Mesothelial cell of epicardium (in vitro differentiated cells): ENCODE results near the gene CD44. TPM values are rescaled to one million over a fixed set of nuclear protein-coding genes. Genes with fewer than 3 reads are reported as not detected.

Source experiments
- DNase-seq, 2 experiments: peaks; one replicate each; pipeline ENCODE4 v3.0.0; 2021; ENCODE audit warnings: low spot score in 2 of 2; ENCODE audit not compliant: unreplicated experiment in 2 of 2
- H3K27ac Mint-ChIP-seq: 2 replicates; pipeline ENCODE4 v1.8.0; 2021; ENCODE audit warnings: mixed read lengths
- H3K27me3 Mint-ChIP-seq: 2 replicates; pipeline ENCODE4 v1.8.0; 2021; ENCODE audit warnings: low read depth, mixed read lengths
- H3K36me3 Mint-ChIP-seq: 2 replicates; pipeline ENCODE4 v1.8.0; 2021; ENCODE audit warnings: mixed read lengths
- H3K4me1 Mint-ChIP-seq: 2 replicates; pipeline ENCODE4 v1.8.0; 2021; ENCODE audit warnings: mixed read lengths
- H3K4me3 Mint-ChIP-seq: 2 replicates; pipeline ENCODE4 v1.8.0; 2021; ENCODE audit warnings: mild to moderate bottlenecking, moderate library complexity, mixed read lengths
- H3K9me3 Mint-ChIP-seq: 2 replicates; pipeline ENCODE4 v1.8.0; 2021; ENCODE audit warnings: mixed read lengths
- total RNA-seq: library from RNA; stranded (reverse); gene quantifications from 3 replicates; pipeline ENCODE4 v1.2.1, GENCODE V29; 2021
- TF ChIP-seq, protein P1 (sequence below): fragments of 200-600 bp; sonication (generic); IDR thresholded peaks from one replicate; pipeline ENCODE4 v1.5.0; 2021; ENCODE audit warnings: antibody characterized with exemption; ENCODE audit not compliant: unreplicated experiment

Gene CD44
- total RNA-seq, 1 donor from 2014 or later, result 1.9 TPM

DNA sequence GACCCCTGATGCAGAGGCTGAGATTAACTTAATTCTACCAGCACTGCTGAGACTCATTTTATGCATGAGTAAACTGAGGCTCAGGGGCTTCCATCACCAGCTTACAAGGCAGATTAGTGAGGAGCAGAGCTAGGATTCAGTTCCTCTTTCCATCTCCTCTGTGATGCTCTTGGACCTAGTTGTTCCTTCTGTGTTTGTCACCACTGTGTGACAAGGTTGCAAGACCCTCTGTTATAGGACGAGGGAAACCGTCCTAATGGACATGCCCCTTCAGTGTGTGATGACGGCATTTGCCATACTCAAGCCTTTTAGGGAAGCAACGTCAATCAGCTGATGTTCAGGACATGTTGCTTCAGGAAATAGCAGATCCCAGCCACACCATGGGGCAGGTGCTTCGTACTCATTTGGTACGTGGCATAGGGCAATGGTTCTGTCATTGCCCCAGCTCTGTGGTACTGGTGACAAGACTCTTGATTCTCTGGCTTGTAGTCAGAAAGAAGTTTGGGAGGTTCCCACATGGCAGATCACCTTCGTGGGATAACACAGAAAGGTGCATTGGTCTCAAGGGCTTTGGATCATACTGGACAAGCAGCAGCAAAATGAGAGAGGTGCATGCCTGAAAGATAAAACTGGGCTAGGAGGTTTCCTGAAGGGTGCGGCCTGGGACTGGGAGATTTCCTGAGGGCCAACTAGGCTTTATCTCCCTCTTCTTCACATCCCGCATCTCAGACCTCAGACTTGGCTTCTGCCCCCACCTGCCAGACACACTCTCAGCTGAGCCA is 23.9 kb upstream of the CD44 start:
- TF ChIP-seq, protein P1, sequence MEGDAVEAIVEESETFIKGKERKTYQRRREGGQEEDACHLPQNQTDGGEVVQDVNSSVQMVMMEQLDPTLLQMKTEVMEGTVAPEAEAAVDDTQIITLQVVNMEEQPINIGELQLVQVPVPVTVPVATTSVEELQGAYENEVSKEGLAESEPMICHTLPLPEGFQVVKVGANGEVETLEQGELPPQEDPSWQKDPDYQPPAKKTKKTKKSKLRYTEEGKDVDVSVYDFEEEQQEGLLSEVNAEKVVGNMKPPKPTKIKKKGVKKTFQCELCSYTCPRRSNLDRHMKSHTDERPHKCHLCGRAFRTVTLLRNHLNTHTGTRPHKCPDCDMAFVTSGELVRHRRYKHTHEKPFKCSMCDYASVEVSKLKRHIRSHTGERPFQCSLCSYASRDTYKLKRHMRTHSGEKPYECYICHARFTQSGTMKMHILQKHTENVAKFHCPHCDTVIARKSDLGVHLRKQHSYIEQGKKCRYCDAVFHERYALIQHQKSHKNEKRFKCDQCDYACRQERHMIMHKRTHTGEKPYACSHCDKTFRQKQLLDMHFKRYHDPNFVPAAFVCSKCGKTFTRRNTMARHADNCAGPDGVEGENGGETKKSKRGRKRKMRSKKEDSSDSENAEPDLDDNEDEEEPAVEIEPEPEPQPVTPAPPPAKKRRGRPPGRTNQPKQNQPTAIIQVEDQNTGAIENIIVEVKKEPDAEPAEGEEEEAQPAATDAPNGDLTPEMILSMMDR, result no peak
- Mint-ChIP-seq H3K9me3 (no peaks in the 10 kb centered on the region), H3K27ac (no peak overlapping the region), H3K4me3 (no peak overlapping the region), H3K36me3 (no peaks in the 10 kb centered on the region), H3K4me1 (peaks cover 9% of the 10 kb centered on the region), H3K27me3 (peaks cover 56% of the 10 kb centered on the region)
- no peak for DNase-seq

DNA sequence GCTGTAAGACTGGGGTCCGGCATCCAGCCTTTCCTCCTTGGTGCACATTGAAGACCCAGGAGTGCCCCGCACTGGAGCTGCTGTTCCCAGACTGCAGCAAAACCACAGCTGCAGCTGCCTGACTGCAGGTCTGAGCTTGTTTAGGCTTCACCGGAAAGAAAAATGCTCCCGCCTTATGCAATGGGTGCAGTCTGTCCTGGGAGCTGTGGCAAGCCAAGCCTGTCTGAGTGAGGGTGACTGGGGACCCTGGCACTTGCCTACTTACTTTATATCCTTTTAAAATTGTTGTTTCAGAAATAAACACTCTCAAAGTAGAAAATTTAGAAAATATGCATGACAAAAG is 23.3 kb upstream of the CD44 start:
- H3K36me3 Mint-ChIP-seq, result no peaks in the 10 kb centered on the region
- TF ChIP-seq, protein P1, result no peak
- H3K27me3 Mint-ChIP-seq, result peaks cover 62% of the 10 kb centered on the region
- H3K4me3 Mint-ChIP-seq, result no peak overlapping the region
- H3K9me3 Mint-ChIP-seq, result no peaks in the 10 kb centered on the region
- DNase-seq, result no peak
- H3K4me1 Mint-ChIP-seq, result peaks cover 8% of the 10 kb centered on the region
- H3K27ac Mint-ChIP-seq, result no peak overlapping the region

DNA sequence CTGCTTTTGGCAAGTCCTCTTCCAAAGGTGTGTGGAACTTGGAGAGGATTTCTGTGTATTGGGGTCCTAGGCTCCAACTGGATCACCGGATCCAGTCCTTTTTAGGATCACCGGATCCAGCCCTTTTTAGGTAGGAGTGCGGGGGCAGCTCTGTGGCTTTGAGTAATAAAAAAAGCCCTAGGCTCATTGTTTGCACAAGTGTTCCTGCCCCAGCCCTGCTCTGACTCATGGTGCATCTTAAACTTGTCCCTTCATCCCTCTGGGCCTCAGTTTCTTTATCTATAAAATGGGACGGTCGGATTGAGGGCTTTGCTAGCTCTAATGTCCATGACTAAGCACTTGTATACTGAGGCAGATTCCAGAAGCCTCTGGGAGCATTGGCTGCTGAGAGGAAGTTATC is 22.7 kb upstream of the CD44 start:
- no peak overlapping the region for H3K27ac Mint-ChIP-seq
- no peak overlapping the region for H3K4me3 Mint-ChIP-seq
- H3K36me3 Mint-ChIP-seq, result no peaks in the 10 kb centered on the region
- no peak for DNase-seq
- TF ChIP-seq, protein P1, result no peak
- peaks cover 68% of the 10 kb centered on the region for H3K27me3 Mint-ChIP-seq
- H3K9me3 Mint-ChIP-seq, result no peaks in the 10 kb centered on the region
- H3K4me1 Mint-ChIP-seq, result peaks cover 2% of the 10 kb centered on the region

DNA sequence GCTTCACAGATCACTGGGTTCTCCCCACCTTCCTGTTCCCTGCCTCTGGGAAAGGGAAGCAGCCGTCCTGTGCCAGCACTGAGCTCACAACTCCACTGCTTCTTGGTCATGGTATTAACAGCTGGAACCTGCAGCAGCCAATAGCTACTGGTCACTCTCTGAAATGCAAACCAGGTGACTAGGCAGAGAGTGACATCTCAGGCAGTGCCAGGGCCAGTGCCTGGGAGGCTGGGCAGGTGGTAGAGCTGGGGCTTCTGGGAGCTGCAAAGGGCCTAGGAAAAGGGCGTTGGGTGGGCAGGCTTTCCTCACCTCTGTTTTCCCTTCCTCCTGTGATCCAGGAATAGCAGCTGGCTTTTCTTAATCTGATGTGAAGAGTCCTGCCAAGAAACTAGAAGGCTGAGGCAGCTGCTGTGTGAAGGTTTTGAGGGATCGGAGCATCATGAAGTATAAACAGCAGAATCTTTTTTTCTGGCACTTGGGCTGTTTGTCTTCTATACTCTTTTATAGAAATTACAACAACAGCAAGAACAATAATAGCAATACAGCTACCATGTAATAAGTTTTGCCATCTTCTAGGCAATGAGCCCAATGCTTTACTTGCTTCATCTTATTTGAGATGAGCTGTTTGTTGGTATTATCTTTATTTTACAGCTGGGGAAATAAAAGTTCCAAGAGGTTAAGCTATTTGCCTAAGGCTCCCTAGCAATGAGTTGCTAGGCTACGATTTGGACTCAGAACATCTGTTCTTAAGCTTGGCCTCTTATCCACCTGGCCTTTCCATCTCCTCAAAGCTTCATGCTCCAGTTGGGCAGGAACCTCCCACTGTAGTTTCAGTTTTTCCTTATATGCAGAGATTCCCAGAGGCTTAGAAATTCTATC is 22.0 kb upstream of the CD44 start:
- Mint-ChIP-seq H3K36me3 (no peaks in the 10 kb centered on the region), H3K27ac (no peak overlapping the region)
- no peak for DNase-seq

DNA sequence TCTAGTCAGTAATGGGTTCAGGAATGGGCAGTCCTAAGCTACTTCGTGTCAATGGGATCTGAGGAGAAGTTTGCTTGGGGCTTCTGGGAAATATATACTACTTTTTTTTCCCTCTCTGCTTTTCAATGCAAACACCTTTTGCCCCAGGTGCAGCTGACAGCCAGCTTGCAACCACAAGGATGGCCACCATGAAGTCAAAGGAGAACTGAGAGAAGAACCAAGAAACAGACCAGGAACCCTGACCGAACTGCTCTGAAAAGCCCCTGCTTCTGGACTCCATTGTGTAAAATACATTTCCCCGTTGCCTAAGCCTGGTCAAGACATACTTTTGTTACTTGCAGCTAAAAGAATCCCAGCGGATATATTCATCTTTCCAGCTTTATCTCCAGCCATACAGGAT is 20.1 kb upstream of the CD44 start:
- Mint-ChIP-seq H3K27ac (no peak overlapping the region), H3K9me3 (no peaks in the 10 kb centered on the region), H3K36me3 (no peaks in the 10 kb centered on the region), H3K4me1 (no peaks in the 10 kb centered on the region), H3K27me3 (peaks cover 83% of the 10 kb centered on the region), H3K4me3 (no peak overlapping the region)
- DNase-seq, result no peak
- TF ChIP-seq, protein P1, result no peak

More for the DNA sequence above, 22.0 kb upstream of the CD44 start:
- TF ChIP-seq, protein P1, result no peak
- Mint-ChIP-seq H3K9me3 (no peaks in the 10 kb centered on the region), H3K4me3 (no peak overlapping the region), H3K27me3 (peaks cover 75% of the 10 kb centered on the region), H3K4me1 (no peaks in the 10 kb centered on the region)
